Measurements from ENCODE around the gene FADS1.

The FADS1 gene

DNA sequence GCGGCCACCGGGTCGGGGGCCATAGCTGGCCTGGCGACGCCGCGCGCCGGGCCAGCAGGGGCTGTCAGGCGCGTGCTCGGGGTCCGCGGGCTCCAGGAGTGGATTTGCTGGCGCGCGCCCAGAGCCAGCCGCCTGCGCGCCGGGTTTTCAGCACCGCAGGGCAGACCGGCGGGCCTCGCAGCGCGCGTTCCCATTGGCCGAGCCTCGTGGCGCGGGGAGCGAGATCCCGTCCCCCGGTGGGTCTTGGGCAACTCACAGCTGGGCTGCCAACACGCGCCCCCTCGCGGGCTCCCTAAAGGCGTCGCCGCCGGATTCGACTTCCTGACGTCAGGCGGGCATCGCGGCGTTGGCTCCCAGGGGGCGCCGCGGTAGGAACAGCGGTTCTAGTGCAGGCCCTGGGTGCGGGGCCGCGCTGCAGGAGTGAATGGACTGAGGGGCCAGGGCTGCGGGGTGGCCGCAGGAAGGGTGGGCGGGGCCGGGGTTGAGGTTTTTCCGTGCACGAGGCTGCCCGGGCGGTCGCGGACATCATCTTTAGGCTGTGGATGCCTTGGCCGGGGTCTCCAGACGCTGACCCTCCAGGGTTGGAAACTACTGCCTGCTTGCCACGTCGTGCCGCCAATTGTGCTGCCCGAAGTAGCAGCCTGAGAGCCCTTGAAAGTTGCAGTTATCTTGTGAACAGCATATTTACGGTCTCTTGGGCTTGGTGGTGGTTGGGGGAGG, at the start of gene FADS1:
TSS of gene FADS1 (minus strand) at position 268 of the 720 bp plus-strand sequence. CDS start at position 194, 74 bp downstream.
- peak; percentile 89 for DNase-seq

GRCh38 chr11:61866231-61866957, 49.6 kb upstream of the FADS1 start:
- DNase-seq: no peak

GRCh38 chr11:61864814-61865775, 48.3 kb upstream of the FADS1 start:
- DNase-seq: no peak

- DNase-seq: no peak
Measured at GRCh38 chr11:61863548-61864081, 46.8 kb upstream of the FADS1 start.

- DNase-seq: no peak
Measured at GRCh38 chr11:61862714-61863547, 46.1 kb upstream of the FADS1 start.

- no peak for DNase-seq
Measured at GRCh38 chr11:61861634-61862033, 44.8 kb upstream of the FADS1 start.

DNA sequence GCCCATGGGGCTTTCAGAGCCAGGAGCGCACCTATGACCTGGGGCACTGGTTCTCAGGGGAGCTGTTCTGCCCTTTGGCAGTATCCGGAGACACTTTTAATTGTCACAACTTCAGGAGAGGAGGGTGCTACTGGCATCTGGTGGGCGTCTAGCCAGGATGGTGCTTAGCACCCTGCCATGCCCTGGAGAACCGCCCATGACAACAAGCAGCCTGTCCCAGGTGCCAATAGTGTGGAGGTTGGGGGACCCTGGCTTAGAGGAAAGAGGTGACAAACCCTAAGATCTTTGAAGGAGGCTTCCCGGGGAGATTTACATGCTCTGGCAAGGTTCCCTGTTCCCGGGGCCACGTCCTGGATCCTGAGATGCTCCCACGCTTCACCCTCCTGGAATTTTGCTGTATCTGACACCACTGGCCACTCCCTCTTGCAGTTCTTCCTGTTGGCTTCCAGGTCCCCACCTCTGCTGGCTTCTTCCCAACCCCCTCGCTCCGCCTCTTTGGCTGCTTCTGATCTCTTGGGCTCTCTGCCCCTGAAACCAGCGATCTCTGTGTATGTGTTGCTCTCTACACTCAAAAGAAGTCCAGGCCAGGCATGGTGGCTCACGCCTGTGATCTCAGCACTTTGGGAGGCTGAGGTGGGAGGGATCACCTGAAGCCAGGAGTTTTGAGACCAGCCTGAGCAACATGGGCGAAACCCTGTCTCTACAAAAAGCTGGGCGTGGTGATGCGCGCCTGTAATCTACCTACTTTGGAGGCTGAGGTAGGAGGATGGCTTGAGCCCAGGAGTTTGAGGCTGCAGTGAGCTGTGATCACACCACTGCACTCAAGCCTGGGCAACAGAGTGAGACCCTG, 43.5 kb upstream of the FADS1 start:
- no peak for DNase-seq

GRCh38 chr11:61855939-61856680, 39.3 kb upstream of the FADS1 start:
- no peak for DNase-seq

- DNase-seq: no peak
Measured at GRCh38 chr11:61854966-61855714, 38.3 kb upstream of the FADS1 start.

DNA sequence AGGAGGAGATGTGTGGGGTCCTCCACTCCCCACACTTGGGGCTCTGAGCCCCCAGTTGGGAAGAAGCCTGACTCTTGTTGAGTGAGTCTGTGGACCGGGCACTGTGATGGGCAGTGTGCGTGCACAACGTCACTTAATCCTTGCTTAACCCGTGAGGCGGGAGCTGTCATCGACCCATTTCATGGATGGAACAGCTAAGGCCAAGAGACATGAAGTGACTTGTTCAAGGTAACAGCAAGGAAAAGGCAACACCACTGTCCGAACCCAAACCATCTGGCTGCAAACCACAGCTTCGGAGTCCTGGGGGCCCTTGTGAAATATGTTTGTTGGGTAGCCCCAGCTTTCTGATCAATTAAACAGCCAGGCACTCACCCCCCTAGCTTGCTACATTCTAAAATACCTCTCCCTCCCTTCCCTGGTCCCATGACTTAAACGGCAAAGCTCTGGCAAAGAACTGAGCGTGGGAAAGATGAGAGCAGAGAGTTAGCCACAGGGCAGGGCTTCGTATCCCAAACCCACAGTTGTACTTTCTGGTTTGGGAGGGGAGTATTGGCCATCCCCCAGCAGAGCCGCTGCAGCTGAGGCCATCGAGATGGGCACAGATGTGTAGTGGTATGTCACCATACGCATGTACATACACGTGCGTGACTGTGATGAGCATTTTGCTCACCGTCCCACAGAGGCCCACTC, 37.5 kb upstream of the FADS1 start:
- DNase-seq: no peak

DNA sequence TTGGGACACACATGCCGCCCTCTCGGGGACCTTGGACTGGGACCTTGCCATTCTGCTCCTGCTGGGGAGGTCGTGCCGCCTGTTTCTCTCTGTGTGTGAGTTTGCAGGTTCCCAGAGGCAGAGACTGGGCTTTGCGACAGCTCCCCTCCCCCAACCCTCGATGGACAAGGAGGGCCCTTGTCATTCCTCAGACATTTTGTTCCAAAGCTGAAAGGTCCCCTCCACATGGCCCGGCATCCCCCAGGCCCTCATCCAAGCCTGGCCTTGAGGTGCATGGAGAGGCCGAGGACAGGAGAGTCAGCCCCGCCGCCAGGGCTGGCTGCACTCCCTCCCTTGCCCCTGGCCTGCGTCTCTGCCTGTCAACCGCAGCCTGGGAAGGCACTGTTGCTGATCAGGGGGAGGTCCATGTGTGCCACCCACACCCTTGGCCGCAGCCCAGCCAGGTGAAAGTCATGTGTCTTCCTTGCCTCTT, 36.9 kb upstream of the FADS1 start:
- DNase-seq: no peak

- DNase-seq: no peak
Measured at GRCh38 chr11:61851900-61852295, 35.1 kb upstream of the FADS1 start.

DNA sequence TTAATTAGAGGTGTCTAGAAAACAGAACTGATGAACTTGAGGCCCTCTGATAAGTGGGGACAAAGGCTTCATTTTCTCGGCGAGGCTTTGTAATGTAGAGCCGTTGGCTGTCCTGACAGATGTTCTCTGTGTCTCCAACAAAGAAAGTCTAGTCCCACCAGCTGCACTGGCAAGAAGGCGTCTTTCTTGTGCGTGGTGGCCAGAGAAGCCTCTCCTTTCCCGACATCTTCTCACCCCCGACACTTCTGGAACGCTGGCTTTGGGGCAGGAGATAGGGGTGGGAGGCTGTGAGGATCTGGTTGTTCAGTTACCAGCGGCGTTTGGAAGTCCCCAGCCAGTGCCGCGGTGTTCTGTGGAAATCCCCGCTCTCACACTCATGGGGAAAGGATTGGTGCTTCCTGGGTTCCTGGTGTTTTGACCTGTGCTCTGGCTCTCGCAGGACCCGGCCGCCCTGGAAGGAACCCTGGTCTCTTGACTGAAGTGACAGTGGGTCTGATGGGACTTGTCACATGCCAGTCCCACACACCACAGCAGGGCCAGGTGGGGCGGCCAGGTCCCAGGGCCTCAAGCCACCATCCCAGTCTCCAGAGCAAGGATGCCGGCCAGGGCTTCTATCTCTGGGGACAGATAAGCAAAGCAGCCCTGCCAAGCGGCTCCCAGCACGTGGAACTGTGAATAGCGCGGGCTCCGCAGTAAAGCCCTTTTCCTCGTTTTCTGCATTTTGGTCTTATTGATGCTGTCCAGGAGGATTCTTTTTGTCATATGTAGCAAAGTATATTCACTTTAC, 34.5 kb upstream of the FADS1 start:
- no peak for DNase-seq

DNA sequence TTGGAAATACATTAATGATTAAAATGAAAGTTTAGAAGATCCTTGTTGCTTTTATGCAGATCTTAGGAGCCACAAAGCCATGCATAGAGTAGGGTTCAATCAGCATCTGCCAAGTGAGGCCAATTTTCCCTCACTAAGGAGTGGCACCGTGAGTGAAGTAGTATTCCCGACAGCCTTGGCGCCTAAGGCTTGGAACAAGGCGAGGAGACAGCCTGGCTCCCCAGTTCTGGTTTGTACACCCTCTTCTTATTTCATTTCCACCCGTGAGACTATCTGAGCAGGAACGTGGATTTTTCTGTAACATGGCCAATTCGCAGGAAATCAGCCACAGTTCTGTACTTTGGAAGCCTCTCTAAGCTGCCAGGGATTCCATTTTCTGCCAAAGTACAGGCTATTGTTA, 33.9 kb upstream of the FADS1 start:
- DNase-seq: no peak

DNA sequence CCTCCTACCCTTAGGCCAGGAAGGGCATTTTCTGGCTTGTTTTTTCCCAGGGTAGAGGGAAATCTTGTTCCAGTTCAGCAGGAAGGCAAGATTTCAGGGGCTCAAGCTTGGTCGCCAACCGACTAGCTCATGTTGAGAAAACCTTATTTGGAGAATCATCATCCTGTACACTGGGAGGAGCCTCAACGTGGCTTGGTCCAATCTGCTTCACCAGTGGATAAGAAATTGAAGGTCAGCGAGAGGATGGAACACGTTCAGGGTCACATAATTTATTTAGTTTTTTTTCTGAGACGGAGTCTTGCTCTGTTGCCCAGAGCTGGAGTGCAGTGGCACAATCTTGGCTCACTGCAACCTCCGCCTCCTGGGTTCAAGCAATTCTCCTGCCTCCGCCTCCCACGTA, 31.8 kb upstream of the FADS1 start:
- no peak for DNase-seq

- DNase-seq: no peak
Measured at GRCh38 chr11:61847914-61848581, 31.2 kb upstream of the FADS1 start.

DNA sequence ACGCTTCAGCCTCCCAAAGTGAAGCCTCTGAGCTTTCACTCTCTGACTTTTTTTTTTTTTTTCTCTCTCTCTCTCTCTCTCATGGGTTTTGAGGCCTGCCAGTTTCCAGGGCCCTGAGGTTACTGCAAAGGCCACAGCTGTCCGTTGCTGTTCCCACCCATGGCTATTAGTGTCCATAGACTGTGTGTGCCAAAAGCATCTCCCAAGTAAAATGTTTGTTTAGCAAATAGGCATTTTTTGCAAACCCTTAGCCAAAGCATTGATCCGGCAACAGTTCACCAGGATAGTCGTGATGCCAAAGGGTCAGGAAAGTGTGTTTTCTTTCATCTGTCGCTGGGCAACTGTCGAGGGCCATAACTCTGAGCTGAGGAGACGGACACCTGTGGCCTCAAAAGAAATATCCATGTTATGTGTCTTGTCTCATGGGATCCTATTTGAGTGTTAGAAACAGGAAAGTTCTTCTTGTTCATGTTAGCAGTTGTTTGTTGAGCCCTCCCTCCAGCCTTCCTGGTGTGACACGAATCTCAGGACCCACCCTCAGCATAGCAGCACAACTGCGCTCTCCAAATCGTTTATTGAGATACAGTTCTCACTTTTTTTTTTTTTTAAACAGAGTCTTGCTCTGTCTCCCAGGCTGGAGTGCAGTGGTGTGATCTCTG, 29.7 kb upstream of the FADS1 start:
- no peak for DNase-seq
